Central memory CD8-positive, alpha-beta T cell (primary cell): ENCODE results near the gene NLRP3.
"Not testable (repeated sequence)": the region's sequence is repeated elsewhere in the genome, so short reads cannot be mapped to it uniquely, and the experiment has no call there.

Source experiments
- ATAC-seq: fragments of 150-1000 bp; cut with Tn5 transposase; replicated peaks from 2 replicates; pipeline ENCODE4 v1.10.0; 2022; ENCODE audit warnings: mild to moderate bottlenecking, moderate FRiP score, moderate number of reproducible peaks; ENCODE audit not compliant: poor library complexity, severe bottlenecking; ENCODE audit errors: extremely low read depth
- DNase-seq, 2 donors: peaks; one replicate each; pipeline ENCODE4 v3.0.0; 2021; ENCODE audit warnings: low spot score in 2 of 2
- H3K27ac Mint-ChIP-seq: one replicate; pipeline ENCODE4 v1.8.0; 2022; ENCODE audit warnings: low read depth, mild to moderate bottlenecking, moderate library complexity, mixed read lengths
- H3K27me3 Mint-ChIP-seq: one replicate; pipeline ENCODE4 v1.8.0; 2022; ENCODE audit warnings: mixed read lengths
- H3K36me3 Mint-ChIP-seq: one replicate; pipeline ENCODE4 v1.8.0; 2022; ENCODE audit warnings: mild to moderate bottlenecking, moderate library complexity, mixed read lengths; ENCODE audit not compliant: insufficient read depth
- H3K4me1 Mint-ChIP-seq: one replicate; pipeline ENCODE4 v1.8.0; 2022; ENCODE audit warnings: mixed read lengths
- H3K4me3 Mint-ChIP-seq: one replicate; pipeline ENCODE4 v1.8.0; 2022; ENCODE audit warnings: mild to moderate bottlenecking, moderate library complexity, mixed read lengths
- H3K9me3 Mint-ChIP-seq: one replicate; pipeline ENCODE4 v1.8.0; 2022; ENCODE audit warnings: mixed read lengths

The NLRP3 gene

GRCh38 chr1:247415423-247416361, at the start of gene NLRP3:
Gene NLRP3 (plus strand): TSS chr1:247416173. CDS start chr1:247418801, 2,628 bp downstream.
- peak within 1 kb of the TSS; percentile 94 for H3K4me3 Mint-ChIP-seq
- DNase-seq (peak in 1 of 2 donors; percentile 20), ATAC-seq (peak; percentile 88)
- no peaks in the 10 kb centered on the region for H3K27me3 Mint-ChIP-seq
- H3K9me3 Mint-ChIP-seq, result no peaks in the 10 kb centered on the region
- H3K4me1 Mint-ChIP-seq, result peaks cover 48% of the 10 kb centered on the region
- peak within 1 kb of the TSS; percentile 87 for H3K27ac Mint-ChIP-seq
- H3K36me3 Mint-ChIP-seq, result peaks cover 12% of the 10 kb centered on the region

GRCh38 chr1:247366345-247366744, 49.6 kb upstream of the NLRP3 start:
- not testable (repeated sequence) for H3K9me3 Mint-ChIP-seq, H3K4me1 Mint-ChIP-seq, H3K36me3 Mint-ChIP-seq, H3K4me3 Mint-ChIP-seq, DNase-seq, ATAC-seq, H3K27ac Mint-ChIP-seq, H3K27me3 Mint-ChIP-seq

GRCh38 chr1:247366926-247367645, 48.9 kb upstream of the NLRP3 start:
- no peak overlapping the region for H3K27ac Mint-ChIP-seq

GRCh38 chr1:247367786-247368422, 48.1 kb upstream of the NLRP3 start:
- DNase-seq (no peak), ATAC-seq (no peak)
- Mint-ChIP-seq H3K27ac (no peak overlapping the region), H3K9me3 (no peaks in the 10 kb centered on the region), H3K36me3 (peaks cover 4% of the 10 kb centered on the region), H3K4me3 (no peak overlapping the region), H3K4me1 (peaks cover 4% of the 10 kb centered on the region), H3K27me3 (no peaks in the 10 kb centered on the region)

More at GRCh38 chr1:247366926-247367645, 48.9 kb upstream of the NLRP3 start:
- no peak overlapping the region for H3K4me3 Mint-ChIP-seq
- no peaks in the 10 kb centered on the region for H3K9me3 Mint-ChIP-seq
- DNase-seq (no peak), ATAC-seq (no peak)
- no peaks in the 10 kb centered on the region for H3K27me3 Mint-ChIP-seq
- H3K36me3 Mint-ChIP-seq, result peaks cover 4% of the 10 kb centered on the region
- no peaks in the 10 kb centered on the region for H3K4me1 Mint-ChIP-seq

- Mint-ChIP-seq H3K9me3 (no peaks in the 10 kb centered on the region), H3K4me1 (peaks cover 5% of the 10 kb centered on the region), H3K4me3 (no peak overlapping the region), H3K27ac (no peak overlapping the region), H3K27me3 (no peaks in the 10 kb centered on the region), H3K36me3 (peaks cover 4% of the 10 kb centered on the region)
- ATAC-seq (no peak), DNase-seq (no peak)
Measured at GRCh38 chr1:247368490-247369145, 47.4 kb upstream of the NLRP3 start.

- no peak overlapping the region for H3K27ac Mint-ChIP-seq
- ATAC-seq, result no peak
- DNase-seq, result no peak
- no peak overlapping the region for H3K4me3 Mint-ChIP-seq
- peaks cover 10% of the 10 kb centered on the region for H3K4me1 Mint-ChIP-seq
- no peaks in the 10 kb centered on the region for H3K9me3 Mint-ChIP-seq
- peaks cover 4% of the 10 kb centered on the region for H3K36me3 Mint-ChIP-seq
- H3K27me3 Mint-ChIP-seq, result no peaks in the 10 kb centered on the region
Measured at GRCh38 chr1:247370786-247371732, 44.9 kb upstream of the NLRP3 start.

- DNase-seq (no peak), ATAC-seq (no peak)
- no peak overlapping the region for H3K4me3 Mint-ChIP-seq
- H3K27ac Mint-ChIP-seq, result no peak overlapping the region
- H3K4me1 Mint-ChIP-seq, result peaks cover 10% of the 10 kb centered on the region
- H3K27me3 Mint-ChIP-seq, result no peaks in the 10 kb centered on the region
- peaks cover 4% of the 10 kb centered on the region for H3K36me3 Mint-ChIP-seq
- H3K9me3 Mint-ChIP-seq, result no peaks in the 10 kb centered on the region
Measured at GRCh38 chr1:247371801-247372259, 44.1 kb upstream of the NLRP3 start.

- no peaks in the 10 kb centered on the region for H3K9me3 Mint-ChIP-seq
- ATAC-seq, result peak; percentile 75
- DNase-seq, result peak; percentile 32 to 43
- H3K4me1 Mint-ChIP-seq, result peaks cover 10% of the 10 kb centered on the region
- H3K27me3 Mint-ChIP-seq, result no peaks in the 10 kb centered on the region
- peaks cover 2% of the 10 kb centered on the region for H3K36me3 Mint-ChIP-seq
- H3K4me3 Mint-ChIP-seq, result peak overlapping the region; percentile 69
- H3K27ac Mint-ChIP-seq, result no peak overlapping the region
Measured at GRCh38 chr1:247373721-247374141, 42.2 kb upstream of the NLRP3 start.

- H3K27me3 Mint-ChIP-seq, DNase-seq, H3K9me3 Mint-ChIP-seq, ATAC-seq, H3K27ac Mint-ChIP-seq, H3K36me3 Mint-ChIP-seq, H3K4me1 Mint-ChIP-seq, H3K4me3 Mint-ChIP-seq: not testable (repeated sequence)
Measured at GRCh38 chr1:247374651-247375334, 41.2 kb upstream of the NLRP3 start.

- Mint-ChIP-seq H3K4me1 (peaks cover 10% of the 10 kb centered on the region), H3K36me3 (no peaks in the 10 kb centered on the region), H3K9me3 (no peaks in the 10 kb centered on the region), H3K27me3 (peaks cover 9% of the 10 kb centered on the region), H3K27ac (no peak overlapping the region), H3K4me3 (no peak overlapping the region)
- ATAC-seq (no peak), DNase-seq (no peak)
Measured at GRCh38 chr1:247375747-247376146, 40.2 kb upstream of the NLRP3 start.

- Mint-ChIP-seq H3K4me3 (no peak overlapping the region), H3K4me1 (peaks cover 10% of the 10 kb centered on the region), H3K27me3 (peaks cover 9% of the 10 kb centered on the region), H3K36me3 (no peaks in the 10 kb centered on the region), H3K27ac (no peak overlapping the region), H3K9me3 (no peaks in the 10 kb centered on the region)
- ATAC-seq (no peak), DNase-seq (no peak)
Measured at GRCh38 chr1:247376659-247377058, 39.3 kb upstream of the NLRP3 start.
